ENCODE results near the gene UBR3. TPM values are rescaled to one million over a fixed set of nuclear protein-coding genes. Genes with fewer than 3 reads are reported as not detected.

The UBR3 gene
- total RNA-seq, 1 experiment from 2014 or later: 21.9 TPM

DNA sequence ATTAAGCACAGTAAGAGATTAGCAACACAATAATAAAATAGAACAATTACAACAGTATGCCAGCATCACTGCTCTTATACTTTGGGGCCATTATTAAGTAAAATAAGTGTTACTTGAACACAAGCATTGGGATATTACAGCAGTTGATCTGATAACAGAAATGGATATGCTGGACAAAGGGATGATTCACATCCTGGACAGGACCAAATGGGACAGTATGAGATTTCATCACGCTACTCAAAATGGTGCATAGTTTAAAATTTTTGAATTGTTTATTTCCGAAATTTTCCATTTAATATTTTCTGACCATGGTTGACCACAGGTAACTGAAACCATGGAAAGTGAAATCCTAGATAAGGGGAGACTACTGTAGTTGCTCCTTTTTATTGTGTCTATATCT lies 138.2 kb downstream of the UBR3 start:
- Histone ChIP-seq H2BK5ac (ENCODE audit: insufficient read length, low read length) (no peak overlapping the region), H3K18ac (ENCODE audit: insufficient read length, low read depth, low read length) (no peak overlapping the region), H3K56ac (ENCODE audit: insufficient read length, low read depth, low read length) (no peak overlapping the region), H4K8ac (replicated peaks; ENCODE audit: insufficient read length, low read depth, low read length) (no peak overlapping the region), H4K91ac (ENCODE audit: insufficient read length, low read depth, low read length) (no peak overlapping the region), H4K5ac (ENCODE audit: insufficient read length, low read depth, low read length) (no peak overlapping the region), H3K9ac (ENCODE audit: extremely low read depth, insufficient read length, low read length) (no peak overlapping the region), H3K27ac (ENCODE audit: insufficient read length, low read depth, low read length) (no peak overlapping the region), H3K23ac (ENCODE audit: insufficient read length, low read depth, low read length) (no peak overlapping the region), H3K14ac (ENCODE audit: insufficient read depth, low read length) (no peak overlapping the region), H3T11ph (ENCODE audit: low read length) (no peak overlapping the region), H3K9me3 (ENCODE audit: control insufficient read depth, low read depth, low read length) (no peaks in the 10 kb centered on the region), H3K27me3 (ENCODE audit: insufficient read depth, low read length) (no peaks in the 10 kb centered on the region), H3K79me1 (ENCODE audit: insufficient read depth, low read depth, low read length, poor library complexity, severe bottlenecking) (no peaks in the 10 kb centered on the region), H2BK12ac (ENCODE audit: insufficient read length, low read depth, low read length) (no peak overlapping the region), H2BK120ac (ENCODE audit: low read depth, low read length, poor library complexity, severe bottlenecking) (no peak overlapping the region), H2AK5ac (ENCODE audit: insufficient read length, low read length) (no peak overlapping the region), H3K79me2 (ENCODE audit: insufficient read depth, low read length) (no peaks in the 10 kb centered on the region), H3K4me2 (ENCODE audit: insufficient read depth, insufficient read length, low read length) (no peak overlapping the region), H2BK15ac (ENCODE audit: low read depth, low read length) (no peak overlapping the region), H2BK20ac (ENCODE audit: low read depth, low read length, poor library complexity, severe bottlenecking) (no peak overlapping the region), H3K23me2 (ENCODE audit: insufficient read length, low read depth, low read length, poor library complexity, severe bottlenecking) (no peaks in the 10 kb centered on the region), H2AFZ (ENCODE audit: low read length) (no peak overlapping the region), H3K4me1 (ENCODE audit: insufficient read depth, low read length) (no peaks in the 10 kb centered on the region), H3K4ac (ENCODE audit: low read depth, low read length) (no peak overlapping the region), H4K20me1 (ENCODE audit: control insufficient read depth, insufficient read depth, insufficient read length) (no peaks in the 10 kb centered on the region)
- Mint-ChIP-seq H3K9me3 (no peaks in the 10 kb centered on the region; a peak in 1 of 5 replicates), H3K4me3 (no peak overlapping the region), H3K4me1 (peaks cover 4 to 7% of the 10 kb centered on the region in 2 experiments; a peak in 3 of 4 replicates), H3K27me3 (ENCODE audit: low read depth) (no peaks in the 10 kb centered on the region), H3K27ac (no peak overlapping the region), H3K36me3 (ENCODE audit: insufficient read depth in 1 of 3, low read depth in 3 of 3) (peaks cover 5 to 13% (median 10%) of the 10 kb centered on the region in 3 experiments)
- no peak for TF ChIP-seq CTCF (conservative IDR thresholded peaks at IDR 0.05)
- no CpG with 5 or more reads among the region's 2 CpGs for WGBS (ENCODE audit: extremely low coverage, insufficient read length, low lambda C conversion rate)
- no peak for DNase-seq

Measured in H9 (cell line).